Measurements from ENCODE around the gene C1orf21.
"Not testable (repeated sequence)": the region's sequence is repeated elsewhere in the genome, so short reads cannot be mapped to it uniquely, and the experiment has no call there.

C1orf21 gene

DNA sequence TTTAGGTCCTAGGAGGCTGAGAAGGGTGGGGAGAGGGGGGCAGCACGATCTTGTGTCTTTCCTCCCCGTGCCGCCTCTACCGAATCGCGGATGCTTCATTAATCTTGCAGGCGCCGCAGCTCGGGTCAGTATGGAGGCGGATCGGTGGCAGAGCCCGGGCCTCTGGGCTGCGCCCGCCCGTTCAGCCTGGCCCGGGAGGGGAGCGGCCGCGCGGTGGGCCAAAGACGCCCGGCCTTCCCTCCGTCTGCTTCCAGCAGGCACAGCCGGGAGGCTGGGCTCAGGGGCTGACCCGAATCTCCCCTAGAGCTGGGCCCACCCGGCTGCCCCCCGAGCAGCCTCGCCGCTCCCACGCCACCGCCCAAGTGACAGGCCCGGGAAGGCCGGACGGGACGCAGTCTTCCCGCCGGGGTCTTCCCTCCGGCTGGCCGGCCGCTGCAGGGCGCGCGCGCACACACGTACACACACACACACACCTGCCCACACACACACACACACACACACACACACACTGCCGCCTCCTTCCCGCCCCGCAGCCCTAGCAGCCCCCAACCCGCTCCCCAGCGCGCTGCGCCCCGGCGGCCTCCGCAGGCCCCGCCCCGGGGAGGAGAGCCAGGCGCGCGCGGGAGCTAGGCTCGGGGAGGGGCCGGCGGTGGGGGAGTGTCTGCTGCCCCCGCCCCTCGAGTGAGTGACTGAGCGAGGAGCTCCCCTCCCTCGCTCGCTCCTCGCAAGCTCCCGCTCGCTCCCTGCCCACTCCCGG, at the start of gene C1orf21:
TSS of gene C1orf21 (plus strand) at position 718 of the 757 bp plus-strand sequence. CDS start 90,481 bp downstream, outside the sequence.
- peak; percentile 90 for DNase-seq

GRCh38 chr1:184337865-184338264, 49.0 kb upstream of the C1orf21 start:
- DNase-seq, result not testable (repeated sequence)

DNA sequence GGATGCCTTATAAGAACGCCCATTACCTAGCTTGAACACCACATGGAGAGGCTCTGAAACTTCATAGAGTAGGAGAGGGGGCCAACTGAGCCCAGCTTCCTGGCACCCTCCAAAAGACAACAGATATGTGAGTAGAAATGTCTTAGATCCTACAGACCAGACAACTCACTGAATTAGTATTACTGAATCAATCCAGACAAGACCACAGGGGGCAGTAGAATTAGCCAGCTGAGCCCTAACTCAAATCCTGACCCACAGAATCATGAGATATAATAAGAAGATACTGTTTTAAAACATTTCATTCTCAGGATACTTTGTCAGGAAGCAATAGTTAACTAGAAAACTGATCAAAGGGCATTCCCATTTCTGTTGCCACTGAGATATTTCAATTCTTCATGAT, 45.8 kb upstream of the C1orf21 start:
- DNase-seq, result no peak

DNA sequence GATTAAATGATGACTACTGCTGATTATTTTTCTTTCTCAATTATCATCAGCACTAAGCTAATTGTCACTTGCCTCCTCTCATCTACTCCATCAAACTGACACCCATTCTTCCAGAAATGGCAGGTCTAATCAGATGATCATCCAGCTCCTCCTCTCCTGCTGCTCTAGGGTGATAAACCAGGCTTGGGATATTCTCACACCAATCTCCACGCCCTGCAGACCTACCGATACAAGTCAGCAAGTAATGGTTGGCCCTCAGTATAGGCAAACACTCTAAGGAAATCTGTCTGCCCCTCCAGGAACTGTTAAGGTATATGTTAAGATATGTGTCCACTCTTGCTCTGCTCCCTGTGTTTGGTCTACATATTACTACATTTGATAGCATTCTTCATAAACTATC, 36.3 kb upstream of the C1orf21 start:
- peak; percentile 48 for DNase-seq

DNA sequence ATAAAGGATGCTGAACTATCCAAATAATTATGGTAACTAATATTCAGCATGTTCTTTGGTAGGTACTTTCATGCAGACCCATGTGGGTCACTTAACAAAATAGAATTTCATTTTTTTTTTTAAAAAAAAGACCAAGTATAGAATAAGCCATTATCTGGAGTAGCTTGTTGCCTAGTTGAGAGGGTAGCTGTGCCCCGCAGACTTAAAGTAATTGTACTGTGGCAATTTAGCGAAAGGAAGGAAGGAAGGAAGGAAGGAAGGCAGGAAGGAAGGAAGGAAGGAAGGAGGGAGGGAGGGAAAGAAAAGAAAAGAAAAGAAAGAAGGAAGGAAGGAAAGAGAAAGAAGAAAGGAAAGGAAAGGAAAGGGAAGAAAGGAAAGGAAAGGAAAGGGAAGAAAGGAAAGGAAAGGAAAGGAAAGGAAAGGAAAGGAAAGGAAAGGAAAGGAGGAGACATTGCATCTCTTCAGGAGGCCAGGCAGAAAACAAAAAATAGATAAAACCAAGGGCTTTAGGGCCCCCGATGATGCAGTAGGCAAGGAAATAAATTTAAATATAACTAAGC, 35.3 kb upstream of the C1orf21 start:
- DNase-seq, result no peak

DNA sequence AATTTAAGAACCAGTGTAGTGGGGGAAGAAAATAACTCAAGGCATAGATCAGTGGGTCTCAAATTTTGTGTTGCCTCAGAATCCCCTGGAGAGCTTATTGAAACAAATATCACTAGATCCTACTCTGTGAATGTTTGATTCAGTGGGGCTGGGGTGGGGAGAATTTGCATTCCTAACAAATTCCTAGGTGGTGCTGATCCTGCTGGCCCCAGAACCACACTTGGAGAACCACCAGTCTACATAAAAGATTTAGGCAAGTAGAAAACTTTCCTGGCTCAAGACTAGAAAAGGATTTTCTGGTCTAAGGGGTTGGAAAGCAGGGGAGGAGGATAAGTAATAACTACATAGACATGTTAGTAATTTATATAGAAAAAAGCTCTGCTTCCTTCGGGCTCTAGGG, 34.1 kb upstream of the C1orf21 start:
- DNase-seq, result no peak

GRCh38 chr1:184354719-184355118, 32.1 kb upstream of the C1orf21 start:
- DNase-seq, result no peak

DNA sequence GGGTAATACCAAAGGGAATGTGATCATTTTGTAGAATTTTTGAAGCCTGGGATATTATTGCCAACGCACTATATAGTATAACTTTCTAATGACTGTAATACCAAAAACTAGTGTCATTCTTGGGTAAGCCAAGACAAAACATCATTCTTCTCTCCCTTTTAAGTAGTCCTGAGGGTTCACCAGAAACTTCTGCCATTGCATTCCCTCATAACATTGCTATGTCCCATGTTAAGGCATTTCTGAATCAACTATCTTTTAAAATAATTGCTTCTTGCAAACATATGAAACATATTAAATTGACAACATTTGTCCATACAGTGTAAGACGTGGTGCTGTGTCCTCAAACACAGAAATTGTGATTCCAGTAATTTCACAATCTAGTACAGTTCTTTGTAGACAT, 29.9 kb upstream of the C1orf21 start:
- no peak for DNase-seq

DNA sequence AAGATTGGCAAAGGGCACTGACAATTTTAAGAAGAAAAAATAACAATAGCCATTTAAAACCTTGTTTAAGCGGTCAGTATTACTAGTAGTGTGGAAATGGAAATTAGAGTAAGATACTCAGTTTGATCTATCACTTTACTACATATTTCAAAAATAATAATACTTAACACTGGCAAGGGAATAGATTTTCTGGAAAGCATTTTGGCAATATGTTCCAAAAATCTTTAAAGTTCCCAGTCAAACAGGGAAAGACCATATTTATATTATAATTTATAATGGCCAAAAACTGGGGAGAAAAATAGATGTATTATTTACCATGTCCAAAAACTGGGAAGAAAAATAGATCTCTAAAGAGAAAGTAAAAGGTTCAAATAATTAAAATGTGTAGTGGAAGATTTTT, 28.6 kb upstream of the C1orf21 start:
- no peak for DNase-seq

- no peak for DNase-seq
These were observed 26.9 kb upstream of the C1orf21 start for GRCh38 chr1:184359909-184360308.

- no peak for DNase-seq
These were observed 24.0 kb upstream of the C1orf21 start for GRCh38 chr1:184362876-184363275.

DNA sequence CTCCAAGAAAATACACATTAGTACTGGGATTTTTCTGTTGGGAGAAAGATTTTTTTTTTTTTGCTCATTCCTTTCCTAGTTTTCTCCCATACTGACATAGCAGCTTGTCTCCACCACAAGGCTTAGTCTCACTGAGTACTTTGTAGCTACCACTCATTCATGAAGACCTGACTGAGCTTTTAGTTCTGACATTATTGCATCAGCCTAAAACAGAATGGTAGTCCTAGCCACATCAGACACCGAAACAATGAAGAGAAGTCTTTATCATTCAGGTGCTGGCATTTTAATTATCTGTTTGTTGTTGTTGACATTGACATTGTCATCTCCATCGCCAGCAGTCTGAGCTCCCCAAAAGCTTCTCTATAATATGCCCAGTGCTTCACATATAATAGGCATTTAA, 21.1 kb upstream of the C1orf21 start:
- DNase-seq, result no peak

GRCh38 chr1:184366997-184367396, 19.8 kb upstream of the C1orf21 start:
- DNase-seq, result no peak

GRCh38 chr1:184367427-184368038, 19.3 kb upstream of the C1orf21 start:
- no peak for DNase-seq

GRCh38 chr1:184368354-184368753, 18.5 kb upstream of the C1orf21 start:
- DNase-seq, result no peak

DNA sequence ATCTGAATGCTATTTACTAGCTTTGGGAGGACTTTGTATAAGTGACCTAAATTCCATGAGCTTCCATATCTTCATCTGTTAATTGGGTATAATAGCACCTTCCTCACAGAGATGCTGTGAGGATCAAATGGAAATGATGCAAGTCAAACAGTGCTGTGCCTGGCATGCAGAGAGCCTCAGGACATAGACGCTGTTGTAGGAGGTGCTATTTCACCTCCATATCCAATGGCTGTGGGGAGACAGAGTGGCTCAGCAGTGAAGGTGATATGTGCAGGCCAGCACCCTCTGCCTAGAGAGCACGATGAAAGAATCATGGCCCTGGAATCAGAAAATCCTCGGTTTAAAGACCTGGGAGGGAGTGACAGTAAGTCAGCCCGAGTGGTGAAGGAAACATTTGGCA, 16.0 kb upstream of the C1orf21 start:
- no peak for DNase-seq

DNA sequence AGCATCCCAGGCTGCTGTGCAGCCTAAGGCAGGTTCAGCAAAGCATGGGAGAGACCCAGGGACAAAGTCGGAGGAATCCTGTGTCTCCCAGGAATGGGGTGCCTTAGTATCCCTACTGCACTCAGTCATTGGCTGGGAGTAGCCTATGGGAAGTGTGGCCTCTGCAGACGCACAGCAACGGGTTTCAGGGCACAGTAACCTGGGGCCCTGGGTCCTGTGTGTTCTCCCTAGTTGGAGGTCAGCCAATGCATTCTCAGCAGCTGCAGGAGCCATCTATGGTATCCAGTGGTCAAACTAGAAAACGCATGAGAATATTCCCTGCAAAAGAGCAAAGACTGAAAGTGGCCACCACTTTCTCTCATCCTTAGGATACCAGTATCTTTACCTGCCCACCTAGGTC, 13.7 kb upstream of the C1orf21 start:
- no peak for DNase-seq

DNA sequence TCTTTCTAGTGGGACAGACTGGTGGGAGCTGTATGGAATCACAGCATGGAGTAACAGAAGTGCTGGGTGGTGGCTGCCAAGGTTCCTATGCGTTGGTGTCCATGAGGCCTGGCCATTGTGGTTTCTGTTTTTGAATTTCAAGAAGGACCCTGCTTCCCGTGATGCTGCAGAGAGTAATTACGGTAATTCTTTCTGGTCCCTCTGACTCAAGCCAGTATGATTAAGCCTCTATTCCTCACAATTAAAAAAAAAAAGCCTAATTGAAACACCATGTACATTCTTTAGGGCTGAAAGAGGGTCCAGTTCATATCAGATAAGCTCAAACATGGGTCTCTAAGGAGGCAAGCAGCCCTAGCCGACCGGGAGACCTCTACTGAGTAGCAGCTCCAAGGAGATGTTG, 10.5 kb upstream of the C1orf21 start:
- DNase-seq, result no peak

- DNase-seq, result peak; percentile 45
These were observed 7.6 kb upstream of the C1orf21 start for GRCh38 chr1:184379111-184379752.

DNA sequence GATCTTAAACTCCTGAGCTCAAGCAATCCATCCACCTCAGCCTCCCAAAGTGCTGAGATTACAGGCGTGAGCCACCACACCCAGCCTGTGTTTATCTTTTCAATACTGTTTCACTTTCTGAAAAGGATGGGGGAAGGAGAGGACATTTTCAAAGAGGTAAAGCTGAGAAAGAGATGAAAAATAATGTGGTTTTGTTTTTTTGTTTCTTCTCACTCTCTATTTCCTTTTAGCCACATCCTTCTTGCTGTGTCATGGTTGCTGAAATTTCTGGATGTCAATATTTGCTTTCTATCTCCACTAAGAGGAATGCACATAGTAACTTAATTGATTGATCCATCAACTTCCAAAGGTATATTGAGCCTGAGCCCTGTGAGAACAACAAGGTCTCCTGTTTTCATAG, 6.4 kb upstream of the C1orf21 start:
- DNase-seq, result no peak

GRCh38 chr1:184383772-184384323, 3.0 kb upstream of the C1orf21 start:
- DNase-seq, result no peak

GRCh38 chr1:184385865-184386311, 941 bp upstream of the C1orf21 start:
- no peak for DNase-seq

- DNase-seq, result no peak
These were observed 243 bp downstream of the C1orf21 start for GRCh38 chr1:184387069-184387475.

Measured in hematopoietic multipotent progenitor cell treated with erythropoietin and hydrocortisone succinate and interleukin-3 and kit ligand, for 6 days (in vitro differentiated cells).